Measurements from ENCODE around the gene ATP6V0C.

Gene ATP6V0C

DNA sequence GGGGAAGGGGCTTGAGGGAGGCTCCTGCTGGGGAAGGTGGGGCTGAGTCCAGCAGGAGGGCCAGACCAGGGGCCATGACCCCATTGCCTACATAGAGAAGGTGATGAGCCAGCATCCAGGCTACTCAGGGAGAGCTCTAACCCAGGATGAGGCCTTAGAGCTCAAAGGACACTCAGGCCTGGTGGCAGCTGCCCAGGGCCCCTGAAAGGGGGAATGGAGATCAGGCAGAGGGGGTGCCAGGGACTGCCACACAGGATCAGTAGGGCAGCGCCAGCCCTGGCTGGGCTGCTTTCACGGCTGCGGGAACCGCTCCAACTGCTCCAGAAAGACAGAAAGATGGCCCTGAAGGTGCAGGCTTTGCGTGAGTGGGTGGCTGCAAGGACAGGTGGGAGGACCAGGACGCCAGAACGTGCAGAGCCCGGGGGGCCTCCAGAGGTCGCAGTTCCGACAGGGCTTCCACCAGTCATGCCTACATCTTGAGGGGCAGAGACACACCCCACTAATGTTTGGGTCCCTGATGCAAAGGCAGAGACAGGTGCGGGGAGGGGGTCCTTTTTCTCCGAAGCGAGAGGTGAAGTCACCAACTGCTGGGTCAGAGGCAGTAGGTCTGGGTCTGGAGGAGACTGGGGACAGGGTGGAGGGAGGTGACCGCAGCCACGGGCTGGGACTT is 882 bp upstream of the ATP6V0C start:
- peak; percentile 30 for DNase-seq

DNA sequence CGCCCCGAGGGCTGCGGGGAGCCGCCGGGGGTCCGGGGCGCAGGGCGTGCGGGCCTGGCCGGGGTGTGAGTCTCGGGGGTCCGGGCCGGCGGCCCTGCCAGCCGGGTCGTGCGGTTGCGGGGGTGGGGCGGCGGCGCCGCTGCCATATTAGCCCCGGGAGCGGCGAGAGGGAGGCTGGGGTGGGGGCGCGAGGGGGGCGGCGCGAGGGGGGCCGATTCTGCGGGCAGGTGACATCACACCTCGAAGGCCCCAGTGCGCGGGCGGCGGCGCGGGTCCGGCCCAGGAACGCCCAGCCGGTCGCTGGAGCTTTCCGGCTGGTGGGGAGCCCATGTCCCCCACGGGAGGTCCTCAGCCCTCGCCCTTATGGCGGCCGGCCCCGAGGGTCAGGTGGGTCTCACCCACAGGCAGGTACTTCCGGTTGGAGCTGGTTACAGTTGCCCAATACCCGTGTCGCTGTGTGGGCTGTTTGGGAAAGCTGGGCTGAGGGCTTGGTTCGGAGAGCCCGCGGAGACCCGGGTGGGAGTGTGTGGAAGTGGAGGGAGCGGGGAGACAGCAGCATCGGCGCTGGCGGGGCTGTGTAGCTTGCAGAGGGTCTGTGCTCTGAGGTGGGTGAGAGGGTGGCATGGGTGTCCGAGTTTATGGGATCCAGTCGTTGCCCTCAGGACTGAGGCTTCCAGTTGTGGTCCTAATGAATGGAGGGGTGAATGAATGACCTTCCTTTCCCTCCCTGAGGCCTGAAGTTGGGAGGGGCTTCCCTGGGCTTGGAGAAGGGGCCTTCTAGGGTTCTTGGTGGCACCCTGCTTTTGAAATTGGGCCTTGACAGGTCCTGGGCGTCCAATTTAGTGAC is 804 bp downstream of the ATP6V0C start:
- DNase-seq, result peak; percentile 51

DNA sequence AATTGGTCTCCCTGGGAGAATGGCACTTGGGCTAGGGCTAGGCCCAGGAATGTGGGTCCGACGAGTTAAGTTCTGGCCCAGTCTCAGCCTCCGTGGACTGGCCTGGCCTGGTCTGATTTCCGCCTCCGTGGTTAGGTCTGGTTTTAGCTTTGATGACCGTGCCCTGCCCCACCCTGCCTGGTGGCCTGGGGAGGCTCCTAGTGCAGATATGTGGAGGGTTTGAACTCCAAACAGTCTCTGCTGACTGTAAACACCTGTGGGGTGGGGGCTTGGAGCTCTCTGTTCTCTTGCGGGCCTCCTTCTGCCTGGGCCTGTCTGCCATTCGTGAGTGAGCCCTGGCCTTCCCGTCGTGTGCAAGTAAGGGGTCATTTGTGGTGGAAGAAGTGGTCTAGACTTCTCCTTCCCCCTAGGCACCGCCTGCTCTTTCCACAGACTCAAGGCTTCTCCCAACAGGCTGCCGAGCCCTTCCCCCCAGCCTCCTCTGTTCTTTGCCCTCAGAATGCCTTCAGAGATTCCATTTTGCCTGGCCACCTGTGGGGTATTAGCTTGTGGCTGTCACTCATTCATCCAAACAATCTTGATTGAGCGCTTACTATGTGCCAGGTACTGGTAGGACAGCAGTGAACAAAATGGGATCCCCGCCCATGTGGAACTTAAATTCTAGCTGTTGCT is 1.6 kb downstream of the ATP6V0C start:
- DNase-seq, result peak; percentile 49

DNA sequence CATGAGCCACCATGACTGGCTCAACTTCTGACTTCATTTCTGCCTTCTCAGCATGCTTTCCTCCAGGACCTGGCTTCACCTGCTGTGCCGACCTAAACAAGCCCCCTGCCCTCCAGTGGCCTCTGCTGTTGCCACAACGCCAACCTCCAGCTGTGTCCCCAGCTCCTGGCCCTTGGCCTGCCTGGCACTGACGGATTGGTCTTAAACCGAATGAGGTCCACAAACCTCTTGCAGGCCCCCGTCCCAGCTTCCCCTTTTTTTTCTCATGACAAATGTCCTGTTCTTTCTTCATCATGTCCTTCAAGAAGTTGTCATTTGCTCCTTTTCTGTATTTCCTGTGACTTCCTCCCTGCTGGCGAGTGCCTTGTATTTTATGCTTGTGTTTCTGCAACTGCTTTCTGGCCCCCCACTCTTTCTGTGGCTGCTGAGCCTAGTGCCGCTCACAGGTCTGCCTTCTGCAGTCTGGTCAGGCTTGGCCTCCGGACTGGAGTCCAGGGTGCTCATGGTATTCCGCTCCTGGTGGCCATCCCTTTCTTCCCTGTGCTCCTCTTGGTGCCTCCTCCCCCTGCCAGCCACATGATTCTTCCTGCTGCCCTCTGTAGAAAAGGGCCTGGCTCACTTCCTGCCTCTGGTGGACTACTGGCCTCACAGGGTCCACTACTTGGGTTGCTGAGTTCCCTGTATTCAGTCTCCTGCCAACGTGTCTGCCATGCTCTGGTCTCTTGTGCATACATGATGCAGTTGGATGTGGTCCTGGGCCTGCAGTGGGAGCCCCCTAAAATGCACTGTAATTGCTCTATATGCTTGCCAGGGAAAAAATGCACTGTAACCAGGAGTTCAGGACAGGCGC is 2.9 kb downstream of the ATP6V0C start:
- DNase-seq, result peak; percentile 26

DNA sequence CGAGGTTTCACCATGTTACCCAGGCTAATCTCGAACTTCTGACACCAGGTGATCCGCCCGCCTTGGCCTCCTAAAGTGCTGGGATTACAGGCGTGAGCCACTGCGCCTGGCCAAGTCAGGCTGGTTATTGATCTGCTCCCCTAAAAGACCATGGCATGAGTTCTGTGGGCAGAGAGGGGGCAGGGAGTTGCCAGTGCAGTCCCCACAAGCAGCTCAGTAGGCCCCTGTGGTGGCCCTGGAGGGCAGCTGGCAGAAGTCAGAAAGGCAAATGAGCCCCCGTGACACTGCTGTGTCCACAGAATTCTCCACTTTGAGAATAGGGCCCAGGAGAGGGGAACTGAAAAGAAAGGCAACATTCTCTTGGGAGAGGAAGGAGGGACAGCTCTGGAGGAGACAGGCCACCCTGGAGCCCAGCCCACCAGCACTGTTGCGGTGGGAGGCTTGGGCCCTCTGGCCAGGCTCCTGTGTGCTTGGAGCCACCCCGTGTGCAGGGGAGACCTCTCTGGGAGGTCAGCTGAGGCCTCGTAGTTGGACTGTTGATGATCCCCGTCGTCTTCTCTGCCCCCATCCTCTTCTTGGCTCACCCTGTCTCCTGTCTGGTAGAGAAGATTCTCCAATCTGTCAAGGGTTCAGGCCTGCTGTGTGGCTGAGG is 4.3 kb downstream of the ATP6V0C start:
- no peak for DNase-seq

DNA sequence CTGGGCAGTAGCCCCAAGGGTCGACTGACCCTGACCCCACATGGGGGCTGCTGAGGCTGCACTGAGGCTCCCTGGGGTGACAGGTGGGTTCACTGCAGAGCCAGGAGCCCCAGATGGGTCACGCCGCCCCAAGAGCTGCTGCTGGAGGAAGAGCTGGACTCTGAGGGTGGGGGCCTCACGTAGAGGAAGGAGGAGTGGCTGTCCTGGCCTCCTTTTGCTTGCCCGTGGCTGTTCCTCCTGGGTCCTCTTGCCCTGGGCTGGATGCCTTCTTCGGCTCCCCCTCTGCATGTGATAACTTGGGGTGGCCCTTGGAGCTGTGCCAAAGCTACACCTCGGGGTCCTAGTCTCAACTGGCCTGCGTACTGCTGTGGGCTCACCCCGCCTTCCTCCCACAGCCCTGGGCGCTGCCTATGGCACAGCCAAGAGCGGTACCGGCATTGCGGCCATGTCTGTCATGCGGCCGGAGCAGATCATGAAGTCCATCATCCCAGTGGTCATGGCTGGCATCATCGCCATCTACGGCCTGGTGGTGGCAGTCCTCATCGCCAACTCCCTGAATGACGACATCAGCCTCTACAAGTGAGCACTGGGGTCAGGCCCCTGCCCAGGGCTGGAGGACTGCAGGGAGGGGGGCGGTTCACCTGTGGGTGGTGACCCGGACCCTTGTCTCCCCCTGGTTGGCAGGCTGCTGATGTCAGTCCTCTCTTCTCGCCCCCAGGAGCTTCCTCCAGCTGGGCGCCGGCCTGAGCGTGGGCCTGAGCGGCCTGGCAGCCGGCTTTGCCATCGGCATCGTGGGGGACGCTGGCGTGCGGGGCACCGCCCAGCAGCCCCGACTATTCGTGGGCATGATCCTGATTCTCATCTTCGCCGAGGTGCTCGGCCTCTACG is 5.3 kb downstream of the ATP6V0C start:
- DNase-seq, result no peak

DNA sequence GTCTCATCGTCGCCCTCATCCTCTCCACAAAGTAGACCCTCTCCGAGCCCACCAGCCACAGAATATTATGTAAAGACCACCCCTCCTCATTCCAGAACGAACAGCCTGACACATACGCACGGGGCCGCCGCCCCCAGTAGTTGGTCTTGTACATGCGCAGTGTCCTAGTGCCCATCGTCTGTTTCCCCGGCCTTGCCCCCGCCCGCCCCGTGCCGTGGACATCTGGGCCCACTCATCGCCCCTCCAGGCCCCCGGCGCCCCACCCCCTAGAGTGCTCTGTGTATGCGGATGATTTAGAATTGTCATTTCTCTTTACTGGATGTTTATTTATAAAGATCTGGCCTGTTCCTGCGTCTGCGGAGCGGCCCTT is 5.9 kb downstream of the ATP6V0C start:
- no peak for DNase-seq

DNA sequence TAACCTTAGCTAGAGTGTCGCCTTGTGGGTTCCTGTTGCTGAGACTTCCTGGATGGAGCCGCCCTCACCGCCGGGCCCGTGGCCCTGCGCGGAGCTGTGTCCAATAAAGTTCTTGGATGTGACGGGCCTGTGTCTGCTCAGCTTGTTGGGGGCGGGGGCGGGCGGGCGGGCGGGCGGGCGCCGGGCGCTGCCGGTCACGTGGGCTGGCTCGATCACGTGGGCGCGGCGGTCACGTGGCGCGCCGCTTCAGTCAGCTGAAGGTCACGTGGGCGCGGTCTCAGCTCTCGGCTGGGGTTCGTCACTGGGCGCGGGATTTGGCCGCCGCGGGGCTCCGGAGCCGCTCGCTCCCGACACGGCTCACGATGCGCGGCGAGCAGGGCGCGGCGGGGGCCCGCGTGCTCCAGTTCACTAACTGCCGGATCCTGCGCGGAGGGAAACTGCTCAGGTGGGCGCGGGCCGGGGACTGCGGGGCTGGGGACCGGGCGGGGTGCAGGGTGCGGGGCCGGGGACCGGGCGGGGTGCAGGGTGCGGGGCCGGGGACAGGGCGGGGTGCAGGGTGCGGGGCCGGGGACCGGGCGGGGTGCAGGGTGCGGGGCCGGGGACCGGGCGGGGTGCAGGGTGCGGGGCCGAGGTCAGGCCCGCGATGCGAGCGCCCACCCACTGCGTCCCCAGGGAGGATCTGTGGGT is 6.5 kb downstream of the ATP6V0C start, which contains the start of gene AMDHD2:
Gene AMDHD2 (plus strand): TSS at position 275 of the 687 bp plus-strand sequence. CDS start 88 bp downstream, at position 363.
- peak; percentile 94 for DNase-seq

DNA sequence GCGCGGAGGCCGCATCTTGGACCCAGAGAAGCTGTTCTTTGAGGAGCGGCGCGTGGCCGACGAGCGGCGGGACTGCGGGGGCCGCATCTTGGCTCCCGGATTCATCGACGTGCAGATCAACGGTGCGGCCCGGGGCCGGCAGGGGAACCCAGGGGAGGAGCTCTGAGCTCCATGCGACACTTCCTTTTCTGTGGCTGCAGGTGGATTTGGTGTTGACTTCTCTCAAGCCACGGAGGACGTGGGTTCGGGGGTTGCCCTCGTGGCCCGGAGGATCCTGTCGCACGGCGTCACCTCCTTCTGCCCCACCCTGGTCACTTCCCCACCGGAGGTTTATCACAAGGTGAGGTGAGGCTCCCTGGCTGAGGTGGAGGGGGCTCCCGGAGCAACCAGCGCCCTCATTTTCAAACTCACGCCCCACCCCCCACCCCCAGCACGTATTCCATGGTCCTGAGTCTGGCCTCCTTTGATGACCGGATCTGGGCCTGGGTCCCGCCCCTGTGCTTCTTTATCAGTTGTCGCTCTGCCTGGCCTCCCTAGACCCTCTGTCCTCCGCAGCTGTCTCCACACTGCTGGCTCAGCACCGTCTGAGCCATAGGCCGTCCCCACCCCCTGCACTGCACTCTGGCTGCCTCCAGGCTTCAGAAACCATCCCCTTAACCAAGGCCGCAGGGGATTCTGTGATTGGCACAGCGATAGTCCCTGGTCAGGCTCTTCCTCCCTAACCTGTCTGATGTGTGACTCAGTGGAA is 7.2 kb downstream of the ATP6V0C start:
- DNase-seq, result peak; percentile 29

DNA sequence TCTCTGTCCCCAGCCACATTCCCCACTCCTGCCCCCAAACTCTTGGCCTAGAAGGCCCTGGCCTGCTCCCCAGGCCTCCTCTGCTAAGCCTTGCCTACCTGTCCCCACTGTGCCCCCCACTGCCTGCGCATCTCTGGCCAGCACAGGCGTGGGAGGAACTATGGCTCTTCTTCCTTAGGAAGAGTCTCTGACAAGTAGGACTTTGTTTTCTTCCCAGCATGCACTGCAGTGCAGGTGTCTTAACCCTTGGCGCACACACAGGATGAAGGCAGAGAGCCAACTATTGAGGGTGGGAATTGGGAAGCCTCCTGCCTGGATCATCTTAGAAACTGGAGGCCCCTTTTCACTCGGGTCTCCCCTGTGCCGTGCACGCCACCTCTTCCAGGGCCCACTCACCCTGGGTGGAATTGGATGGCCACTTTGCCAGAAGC is 10.1 kb downstream of the ATP6V0C start:
- DNase-seq, result peak; percentile 24

DNA sequence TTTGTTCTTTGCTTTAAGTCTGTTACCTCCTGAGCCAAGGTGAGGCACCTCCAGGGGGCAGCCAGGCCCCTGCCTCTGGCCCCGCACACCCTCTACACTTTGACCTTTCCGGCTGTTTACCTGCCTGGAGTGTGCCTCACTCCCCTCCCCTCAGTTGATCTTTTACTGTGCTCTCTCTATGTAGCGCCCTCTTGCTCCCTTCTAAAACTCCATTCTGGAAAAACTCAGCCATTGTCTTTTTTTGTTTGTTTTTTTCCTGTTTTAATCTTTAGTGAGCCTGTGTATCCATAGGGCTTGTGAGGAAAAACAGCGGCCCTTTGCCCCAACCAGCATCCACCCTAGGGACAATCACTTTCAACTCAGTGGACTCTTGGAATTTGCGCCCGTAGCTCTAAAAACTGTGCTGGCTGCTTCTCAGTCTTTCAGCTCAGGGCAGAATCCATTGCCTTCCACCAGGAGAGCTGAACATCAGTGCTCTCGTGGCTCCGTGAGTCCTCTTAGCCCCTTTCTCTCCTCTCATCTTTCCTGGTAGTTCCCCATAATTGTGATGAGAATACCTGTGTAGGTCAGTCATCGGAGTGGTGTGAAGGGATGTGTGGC is 10.7 kb downstream of the ATP6V0C start:
- peak; percentile 19 for DNase-seq

DNA sequence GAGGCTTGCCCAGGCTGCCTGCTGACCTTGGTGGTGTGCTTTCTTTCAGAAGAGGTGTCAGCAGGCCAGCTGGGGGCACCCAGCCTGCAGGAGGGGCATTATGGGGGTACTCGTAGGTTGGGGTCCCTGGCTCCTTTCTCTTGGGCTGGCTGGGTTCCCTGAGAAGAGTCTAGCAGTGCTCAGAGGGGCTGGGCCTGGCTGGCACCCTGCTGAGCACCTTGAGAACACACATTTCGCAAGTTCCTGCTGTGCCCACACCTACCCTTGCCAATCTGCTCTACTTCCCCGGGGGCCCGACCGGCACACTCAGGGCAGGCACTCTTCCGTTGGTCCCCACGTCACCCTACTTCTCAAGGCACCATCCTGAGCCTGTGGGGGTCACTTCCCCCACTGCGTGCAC is 12.4 kb downstream of the ATP6V0C start:
- DNase-seq, result peak; percentile 34

DNA sequence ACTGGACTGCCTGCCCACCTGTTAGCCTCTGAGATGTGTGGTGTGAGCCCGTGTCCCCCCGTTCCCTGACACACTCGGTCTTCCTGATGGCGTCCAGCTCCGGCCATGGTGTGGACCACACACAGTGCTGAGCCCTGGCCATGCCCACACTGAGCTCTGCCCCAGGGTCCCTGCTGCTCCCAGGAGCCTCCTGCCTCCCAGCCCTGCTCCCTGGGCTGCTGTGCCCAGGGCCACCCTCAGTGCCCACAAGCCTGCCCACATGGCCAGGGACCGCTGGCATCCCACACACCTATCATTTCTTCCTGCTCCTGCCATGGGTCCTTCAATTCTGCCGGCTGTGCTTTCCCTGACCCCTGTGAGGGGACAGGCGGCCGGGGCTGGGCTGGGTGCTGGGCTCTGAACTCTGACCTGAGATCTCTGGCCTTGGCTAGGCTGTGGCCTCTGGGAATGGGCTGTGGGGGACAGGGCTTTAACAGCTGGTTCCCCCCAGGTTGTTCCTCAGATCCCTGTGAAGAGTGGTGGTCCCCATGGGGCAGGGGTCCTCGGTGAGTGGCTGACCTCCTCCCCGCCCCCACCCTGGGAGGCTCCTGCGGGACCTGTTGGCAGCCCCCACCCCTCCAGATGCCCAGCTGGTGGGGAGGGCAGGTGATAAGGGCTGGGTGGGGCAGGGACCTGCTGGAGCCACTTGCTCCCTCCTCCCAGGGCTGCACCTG is 13.5 kb downstream of the ATP6V0C start:
- DNase-seq, result peak; percentile 27

DNA sequence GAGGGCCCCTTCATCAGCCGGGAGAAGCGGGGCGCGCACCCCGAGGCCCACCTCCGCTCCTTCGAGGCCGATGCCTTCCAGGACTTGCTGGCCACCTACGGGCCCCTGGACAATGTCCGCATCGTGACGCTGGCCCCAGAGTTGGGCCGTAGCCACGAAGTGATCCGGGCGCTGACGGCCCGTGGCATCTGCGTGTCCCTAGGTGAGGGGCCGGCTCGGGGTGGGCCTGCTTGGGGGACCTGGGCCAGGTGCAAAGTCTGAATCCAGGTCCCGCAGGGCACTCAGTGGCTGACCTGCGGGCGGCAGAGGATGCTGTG is 14.0 kb downstream of the ATP6V0C start:
- no peak for DNase-seq

DNA sequence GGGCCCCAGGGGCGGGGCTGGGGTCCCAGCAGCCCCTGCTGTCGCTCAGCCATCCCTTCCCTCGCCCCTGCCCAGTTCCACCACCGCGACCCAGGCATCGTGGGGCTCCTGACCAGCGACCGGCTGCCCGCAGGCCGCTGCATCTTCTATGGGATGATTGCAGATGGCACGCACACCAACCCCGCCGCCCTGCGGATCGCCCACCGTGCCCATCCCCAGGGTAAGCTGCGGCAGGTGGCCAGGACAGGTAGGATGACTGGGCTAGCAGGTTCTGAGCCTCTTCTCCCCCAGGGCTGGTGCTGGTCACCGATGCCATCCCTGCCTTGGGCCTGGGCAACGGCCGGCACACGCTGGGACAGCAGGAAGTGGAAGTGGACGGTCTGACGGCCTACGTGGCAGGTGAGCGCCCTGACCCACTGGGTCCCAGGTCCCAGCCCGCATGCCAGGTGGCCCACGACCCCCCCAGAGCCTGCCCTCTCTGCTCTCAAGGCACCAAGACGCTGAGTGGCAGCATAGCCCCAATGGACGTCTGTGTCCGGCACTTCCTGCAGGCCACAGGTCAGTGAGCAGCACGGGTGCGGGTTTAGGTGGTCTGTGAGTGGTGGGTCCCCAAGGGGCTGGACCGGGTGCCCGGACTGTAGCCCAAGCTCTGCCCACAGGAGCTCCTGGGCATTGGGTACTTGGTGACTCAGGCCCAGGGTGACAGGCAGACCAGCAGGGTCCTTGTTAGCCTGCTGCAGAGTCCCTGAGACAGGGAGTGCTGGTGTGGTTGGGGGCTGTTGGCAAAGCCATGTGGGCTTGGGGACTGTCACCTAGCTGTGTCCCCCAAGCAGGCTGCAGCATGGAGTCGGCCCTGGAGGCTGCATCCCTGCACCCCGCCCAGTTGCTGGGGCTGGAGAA is 14.7 kb downstream of the ATP6V0C start:
- DNase-seq, result peak; percentile 25

DNA sequence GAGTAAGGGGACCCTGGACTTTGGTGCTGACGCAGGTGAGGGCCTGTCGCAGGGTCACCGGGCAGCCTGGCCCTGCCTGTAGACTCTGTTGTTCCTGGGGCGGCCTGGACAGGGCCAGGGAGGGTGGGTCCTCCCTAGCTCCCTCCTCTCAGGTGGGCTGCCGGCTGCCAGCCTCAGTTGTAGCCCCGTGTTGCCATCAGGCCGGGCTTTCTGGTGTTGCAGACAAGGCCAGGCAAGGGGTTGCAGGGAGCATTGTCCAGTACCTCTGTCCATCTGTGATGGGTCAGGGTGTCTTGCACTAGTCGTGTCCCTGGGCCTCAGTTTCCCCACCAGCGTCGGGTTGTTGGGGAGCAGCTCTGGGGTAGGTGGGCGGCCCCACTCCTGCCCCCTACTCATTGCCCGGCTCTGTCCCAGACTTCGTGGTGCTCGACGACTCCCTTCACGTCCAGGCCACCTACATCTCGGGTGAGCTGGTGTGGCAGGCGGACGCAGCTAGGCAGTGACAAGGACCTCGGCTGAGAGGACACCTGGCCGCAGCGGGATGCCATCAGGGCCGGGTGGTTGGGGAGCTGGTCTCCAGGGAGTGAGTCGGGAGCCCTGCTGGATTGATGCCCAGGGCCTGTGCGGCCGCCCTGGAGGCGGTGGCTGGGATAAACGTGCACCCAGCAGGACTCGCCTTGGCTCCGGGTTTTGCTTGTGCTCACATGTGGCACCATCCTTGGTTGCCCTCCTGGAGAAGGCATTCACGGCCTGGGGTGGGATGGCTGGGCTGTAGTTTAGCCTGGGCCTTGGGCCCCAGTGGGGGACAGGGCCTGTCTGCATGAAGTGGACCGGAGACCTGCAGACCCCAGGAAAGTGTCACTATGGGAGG is 15.5 kb downstream of the ATP6V0C start:
- no peak for DNase-seq
